Measurements from ENCODE around the gene YTHDC2.

YTHDC2 gene

DNA sequence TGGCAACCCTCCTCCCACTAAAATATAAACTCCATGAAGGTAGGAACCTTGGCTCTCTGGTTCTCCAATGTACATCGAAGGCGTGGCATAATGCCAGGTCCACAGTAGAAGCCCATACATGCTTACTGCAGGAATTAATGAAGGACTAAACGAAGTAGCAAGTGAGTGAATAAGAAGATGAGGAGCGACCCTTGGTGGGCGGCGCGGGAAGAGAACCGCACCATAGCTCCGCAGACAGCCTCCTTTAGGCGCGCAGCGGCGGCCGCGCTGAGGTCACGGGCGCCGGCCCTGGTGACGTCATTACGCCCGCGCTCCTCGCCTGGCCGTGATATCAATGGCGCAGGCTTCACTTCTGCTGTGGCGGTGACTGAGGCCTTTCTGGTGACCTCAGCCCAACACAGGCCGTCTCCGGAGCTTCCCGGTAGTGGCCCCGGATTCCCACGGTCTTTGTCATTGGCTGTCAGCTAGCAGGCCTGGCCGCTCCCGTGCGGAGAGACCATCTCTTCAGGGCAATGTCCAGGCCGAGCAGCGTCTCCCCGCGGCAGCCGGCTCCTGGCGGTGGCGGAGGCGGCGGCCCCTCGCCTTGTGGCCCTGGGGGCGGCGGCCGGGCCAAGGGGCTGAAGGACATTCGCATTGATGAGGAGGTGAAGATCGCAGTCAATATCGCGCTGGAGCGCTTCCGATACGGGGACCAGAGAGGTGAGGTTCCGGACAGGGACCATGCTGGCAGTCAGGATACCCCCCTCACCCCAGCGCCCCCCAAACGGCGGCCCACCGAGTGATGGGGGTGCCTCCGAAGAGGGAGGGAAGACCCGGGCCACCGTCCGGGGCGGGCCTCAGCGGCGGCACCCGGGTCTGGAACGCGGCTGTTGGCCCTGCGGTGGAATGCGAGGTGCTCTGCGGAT, at the start of gene YTHDC2:
TSS of gene YTHDC2 (plus strand) at position 311 of the 905 bp plus-strand sequence. CDS start at position 513, 202 bp downstream.
- DNase-seq, result peak; percentile 40

GRCh38 chr5:113474100-113474728, 39.3 kb upstream of the YTHDC2 start:
- no peak for DNase-seq

DNA sequence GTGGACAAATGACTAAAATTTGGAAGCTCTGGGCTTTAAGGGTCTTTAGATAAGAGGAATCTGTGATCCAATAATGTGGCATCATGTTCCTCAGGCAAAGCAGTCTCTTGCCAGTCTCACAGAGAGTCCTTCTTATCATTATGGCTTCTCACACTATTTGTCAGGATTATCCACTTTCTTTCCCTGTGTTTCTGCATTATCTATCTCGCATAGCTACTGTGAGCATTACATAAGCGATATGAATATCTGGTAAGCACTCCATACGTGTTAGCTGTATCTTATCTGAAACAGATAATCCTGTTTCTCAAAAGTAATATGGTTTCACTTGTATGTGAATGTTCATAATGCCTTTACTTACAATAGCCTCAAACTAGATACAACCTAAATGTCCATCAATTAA, 34.8 kb upstream of the YTHDC2 start:
- no peak for DNase-seq

- DNase-seq, result no peak
Measured at GRCh38 chr5:113480243-113480642, 33.3 kb upstream of the YTHDC2 start.

- no peak for DNase-seq
Measured at GRCh38 chr5:113487416-113487780, 26.1 kb upstream of the YTHDC2 start.

- DNase-seq, result peak; percentile 21
Measured at GRCh38 chr5:113487781-113488644, 25.5 kb upstream of the YTHDC2 start, which contains the start of gene MCC. TSS of gene MCC (minus strand) at chr5:113488453.

DNA sequence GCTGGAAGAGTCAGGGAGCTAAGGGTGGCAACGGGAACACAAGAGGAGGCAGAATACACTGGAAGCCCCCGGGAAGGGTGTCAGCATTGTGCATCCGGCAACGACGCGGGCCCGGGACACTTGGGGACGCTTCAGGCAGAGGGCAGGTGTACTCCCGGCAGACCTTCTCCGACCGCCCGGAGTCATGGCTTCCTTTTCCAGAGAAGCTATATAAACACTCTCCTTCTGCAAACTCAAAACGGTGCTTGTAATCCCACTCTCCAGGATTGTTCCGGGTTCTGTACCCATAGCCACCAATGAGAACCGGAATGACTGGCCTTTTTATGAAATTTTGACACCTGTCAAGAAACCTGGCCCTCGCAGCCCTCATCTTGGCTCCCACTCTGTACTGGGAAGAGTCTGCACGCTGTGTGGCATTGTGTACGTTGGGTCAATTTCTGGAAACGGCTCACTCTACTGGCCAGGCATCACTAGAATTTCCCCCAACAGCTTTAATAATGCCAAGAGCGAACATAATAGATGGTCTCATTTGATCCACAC, 24.8 kb upstream of the YTHDC2 start:
- DNase-seq, result peak; percentile 21

DNA sequence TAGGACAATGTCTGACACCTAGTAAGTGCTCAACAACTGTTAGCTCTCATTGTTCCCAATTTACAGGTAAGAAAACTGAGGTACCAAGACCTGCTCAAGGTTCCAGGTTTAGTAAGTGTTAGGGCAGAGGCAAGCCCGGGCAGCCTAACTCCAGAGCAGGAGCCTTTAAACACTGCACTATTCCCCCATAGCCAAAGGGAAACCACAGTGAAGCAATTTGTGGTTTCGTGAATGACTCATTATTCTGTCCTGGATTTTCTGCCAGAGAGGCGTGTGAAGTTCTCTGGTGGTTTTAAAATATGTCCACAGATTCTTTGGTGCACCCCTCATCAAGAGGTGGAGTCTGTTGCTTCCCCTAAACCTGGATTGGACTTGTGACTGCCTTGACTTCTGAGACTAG, 24.2 kb upstream of the YTHDC2 start:
- DNase-seq, result peak; percentile 0

DNA sequence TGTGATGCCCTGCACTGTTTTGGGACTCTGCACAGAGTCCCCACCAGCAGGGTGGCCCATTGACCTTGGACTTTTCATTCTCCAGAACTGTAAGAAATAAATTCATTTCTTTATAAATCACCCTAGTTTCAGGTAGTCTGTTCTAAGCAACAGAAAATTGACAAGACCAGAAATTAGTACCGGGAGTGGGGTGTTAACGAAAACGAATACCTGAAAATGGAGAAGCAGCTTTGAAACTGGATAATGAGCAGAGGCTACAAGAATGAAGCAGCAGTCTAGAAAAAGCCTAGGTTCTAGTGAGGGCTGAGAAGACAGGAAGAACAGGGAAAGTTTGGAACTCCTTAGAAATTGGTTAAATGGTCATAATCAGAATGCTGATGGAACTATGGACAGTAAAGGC, 23.2 kb upstream of the YTHDC2 start:
- no peak for DNase-seq

- DNase-seq, result no peak
Measured at GRCh38 chr5:113491022-113491421, 22.5 kb upstream of the YTHDC2 start.

DNA sequence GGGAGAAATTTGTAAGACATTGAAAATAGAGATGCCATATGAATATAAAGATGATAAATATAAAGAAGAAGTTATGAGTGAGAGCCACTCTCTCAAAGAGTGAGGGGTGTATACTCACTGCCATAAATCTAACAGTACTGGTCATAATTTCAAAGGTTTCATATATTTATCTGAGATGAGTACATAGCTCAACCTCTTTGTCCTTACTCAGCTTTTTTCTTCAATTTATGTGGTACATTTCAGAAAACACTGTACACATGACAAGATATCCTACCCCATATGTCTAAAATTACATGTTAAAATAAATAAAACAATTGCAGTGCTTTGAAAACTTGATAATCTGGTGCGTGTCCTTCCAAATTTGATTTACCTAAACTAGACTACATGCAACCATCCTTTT, 20.0 kb upstream of the YTHDC2 start:
- DNase-seq, result no peak

- no peak for DNase-seq
Measured at GRCh38 chr5:113495422-113495841, 18.1 kb upstream of the YTHDC2 start.

GRCh38 chr5:113502073-113502472, 11.4 kb upstream of the YTHDC2 start:
- no peak for DNase-seq

DNA sequence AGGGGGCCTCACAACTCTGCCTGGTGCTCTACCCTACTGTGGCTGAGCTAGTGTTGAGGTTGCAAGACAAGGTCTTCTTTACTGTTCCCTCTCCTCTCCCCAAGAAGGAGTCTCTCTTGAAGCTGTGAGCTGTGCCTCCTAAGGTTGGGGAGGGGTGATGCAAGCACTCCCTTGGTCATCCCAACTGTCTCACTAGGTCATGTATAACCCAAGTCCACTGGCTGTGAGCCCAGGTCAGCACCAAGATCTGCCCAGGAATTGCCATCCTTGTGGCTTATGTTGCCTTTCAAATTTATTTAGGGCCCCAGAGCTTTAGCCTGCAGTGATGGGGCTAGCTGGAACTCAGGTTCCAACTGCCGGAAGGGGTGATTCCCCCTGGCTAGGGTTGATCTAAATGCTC, 10.3 kb upstream of the YTHDC2 start:
- no peak for DNase-seq

GRCh38 chr5:113505181-113505580, 8.3 kb upstream of the YTHDC2 start:
- DNase-seq, result no peak

- DNase-seq, result no peak
Measured at GRCh38 chr5:113507601-113508000, 5.9 kb upstream of the YTHDC2 start.

- DNase-seq, result no peak
Measured at GRCh38 chr5:113508756-113509155, 4.7 kb upstream of the YTHDC2 start.

DNA sequence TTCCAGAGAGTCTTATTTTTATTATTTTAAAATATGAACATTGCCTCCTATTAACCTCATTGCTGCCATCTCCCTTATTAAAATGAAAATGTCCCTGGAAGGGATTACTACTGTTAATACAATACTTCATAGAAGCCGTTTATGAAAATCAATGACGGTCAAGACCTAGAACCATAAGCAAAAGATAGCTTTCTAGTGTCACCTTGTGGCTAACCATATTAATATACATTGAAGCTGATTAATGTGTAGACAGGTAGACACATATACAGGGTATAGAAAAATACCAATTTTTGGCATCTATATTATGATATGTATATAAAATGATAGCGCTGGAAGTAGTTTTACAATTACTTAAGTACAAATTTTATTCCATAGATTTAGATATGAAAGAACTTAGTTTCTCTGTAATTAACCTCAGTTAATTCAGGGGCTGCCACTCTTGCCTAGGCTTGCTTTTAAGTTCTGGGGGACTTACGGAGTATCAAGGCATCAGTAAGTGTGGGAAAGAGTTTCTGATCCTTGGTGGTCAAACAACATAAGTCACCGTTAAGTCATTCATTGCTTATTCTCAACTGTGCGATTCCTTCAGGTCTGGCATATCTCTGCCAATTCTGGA, 2.5 kb upstream of the YTHDC2 start:
- no peak for DNase-seq

DNA sequence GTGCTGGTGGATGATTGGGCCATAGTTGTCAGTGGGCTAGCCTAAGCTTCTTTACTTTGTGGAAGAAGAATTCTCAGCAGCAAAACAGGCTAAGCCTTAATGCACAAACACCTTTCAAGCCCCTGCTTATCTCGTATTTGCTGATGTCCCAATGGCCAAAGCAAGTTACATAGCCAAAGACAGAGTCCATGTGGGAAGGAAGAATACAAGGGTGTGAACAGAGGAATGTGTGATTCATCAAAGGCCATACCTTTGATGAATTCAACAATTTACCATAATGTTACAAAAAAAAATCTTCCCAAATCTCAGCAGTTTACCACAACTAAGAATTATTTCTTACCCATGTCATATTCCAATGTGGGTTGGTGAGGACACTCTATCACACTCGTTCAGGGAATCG, 1.2 kb upstream of the YTHDC2 start:
- DNase-seq, result no peak

DNA sequence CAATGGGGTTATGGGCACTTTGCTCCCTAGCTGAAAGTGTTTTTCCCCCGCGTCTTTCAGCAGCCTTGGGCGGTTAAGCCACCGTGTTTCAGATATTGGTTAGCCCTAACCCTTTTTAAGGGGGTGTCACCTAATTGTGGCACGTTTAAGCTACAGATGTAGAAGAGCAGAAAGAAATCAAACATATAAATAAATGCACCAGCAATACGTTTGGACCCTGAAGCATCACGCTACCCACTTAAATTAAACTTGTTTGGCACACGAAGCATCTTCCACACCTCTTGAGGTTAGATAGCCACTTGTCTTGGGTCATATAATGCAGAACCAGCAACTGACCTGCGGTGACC, 768 bp downstream of the YTHDC2 start:
- DNase-seq, result no peak

DNA sequence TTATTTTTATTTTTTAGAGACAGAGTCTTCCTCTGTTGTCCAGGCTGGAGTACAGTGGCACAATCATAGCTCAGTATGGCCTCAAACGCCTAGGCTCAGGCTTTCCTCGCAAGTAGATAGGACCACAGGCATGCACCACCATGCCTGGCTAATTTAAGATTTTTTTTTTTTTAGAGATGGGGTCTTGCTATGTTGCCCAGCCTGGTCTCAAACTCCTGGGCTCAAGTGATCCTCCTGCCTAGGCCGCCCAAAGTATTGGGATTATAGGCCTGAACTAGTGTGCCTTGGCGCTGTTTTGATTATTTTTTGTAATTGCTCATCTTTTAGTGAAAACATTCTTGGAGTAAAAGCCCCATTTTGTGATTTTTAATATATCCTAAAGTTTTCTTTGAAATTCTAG, 5.4 kb downstream of the YTHDC2 start:
- DNase-seq, result no peak

DNA sequence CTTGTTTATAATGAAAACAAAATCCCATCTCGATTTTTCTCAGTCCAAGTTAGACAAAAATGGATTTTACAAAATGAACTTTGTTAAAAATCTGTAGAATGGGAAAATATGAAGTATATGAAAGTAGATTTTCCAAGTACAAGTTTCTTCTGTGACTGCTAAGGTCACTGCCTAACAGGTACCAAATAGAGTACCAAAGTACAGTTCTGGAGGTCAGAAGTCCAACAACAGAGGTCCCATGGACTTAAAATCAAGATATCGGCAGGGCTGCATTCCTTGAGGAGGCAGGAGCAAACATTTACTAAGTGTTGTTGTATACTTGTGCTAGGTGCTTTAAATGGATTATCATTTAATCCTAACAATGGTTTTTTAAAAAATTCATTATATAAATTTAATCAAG, 5.9 kb downstream of the YTHDC2 start:
- DNase-seq, result no peak

DNA sequence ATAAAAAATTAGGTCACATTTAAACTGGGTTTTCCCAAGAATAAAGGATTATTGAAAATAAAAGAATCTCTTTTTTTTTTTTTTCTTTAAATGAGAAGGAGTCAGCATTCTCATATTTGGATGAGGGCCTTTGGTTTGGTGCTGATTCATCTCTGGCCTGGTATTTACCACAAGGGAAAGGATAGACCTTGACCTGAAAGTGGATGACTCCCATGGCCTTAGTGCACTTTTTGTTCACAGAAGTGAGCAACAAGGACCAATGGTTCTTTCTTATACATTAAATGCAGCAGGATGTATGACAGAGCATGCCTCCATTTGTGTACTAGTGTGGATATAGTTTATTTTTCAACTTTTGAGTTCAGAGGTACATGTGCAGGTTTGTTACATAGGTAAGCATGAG, 6.9 kb downstream of the YTHDC2 start:
- DNase-seq, result no peak

Measured in DMS79 treated with DMSO at 0.1 percent for 48 hours (cell line).